WTC11 (cell line): ENCODE measurements around the gene TRAF3IP3. TPM values are rescaled to one million over a fixed set of nuclear protein-coding genes. Genes with fewer than 3 reads are reported as not detected.
"Not testable (repeated sequence)": the region's sequence is repeated elsewhere in the genome, so short reads cannot be mapped to it uniquely, and the experiment has no call there.

Experiments used
- ATAC-seq: fragments of 200-7000 bp; cut with Tn5 transposase; 2 replicates; pipeline ENCODE4 v1.10.0; 2021; ENCODE audit warnings: mild to moderate bottlenecking, moderate library complexity
- CTCF ChIA-PET: fragments of 300-600 bp; sonication (Branson Sonifier 250); formaldehyde crosslinking; loops from one replicate; lab custom pipeline; 2021; ENCODE audit warnings: antibody characterized with exemption; lab: Charles Lee
- POLR2A ChIA-PET: fragments of 350-600 bp; sonication (Branson Sonifier 250); formaldehyde crosslinking; loops from one replicate; lab custom pipeline; 2021; ENCODE audit warnings: antibody characterized with exemption; lab: Charles Lee
- DNase-seq: peaks from one replicate; pipeline ENCODE4 v3.0.0; 2021; ENCODE audit warnings: low spot score
- H3K27ac Mint-ChIP-seq: 2 replicates; pipeline ENCODE4 v1.8.0; 2021; ENCODE audit warnings: mixed read lengths
- H3K27me3 Mint-ChIP-seq: 2 replicates; pipeline ENCODE4 v1.8.0; 2021; ENCODE audit warnings: low read depth, mild to moderate bottlenecking, moderate library complexity, mixed read lengths
- H3K36me3 Mint-ChIP-seq: 2 replicates; pipeline ENCODE4 v1.8.0; 2021; ENCODE audit warnings: mixed read lengths
- H3K4me1 Mint-ChIP-seq: 2 replicates; pipeline ENCODE4 v1.8.0; 2022; ENCODE audit warnings: mixed read lengths
- H3K4me3 Mint-ChIP-seq: 2 replicates; pipeline ENCODE4 v1.8.0; 2021; ENCODE audit warnings: mild to moderate bottlenecking, moderate library complexity, mixed read lengths
- H3K9me3 Mint-ChIP-seq: 2 replicates; pipeline ENCODE4 v1.8.0; 2021; ENCODE audit warnings: mixed read lengths
- CBFB ChIP-seq: sonication (generic); formaldehyde crosslinking; IDR thresholded peaks from 2 replicates; pipeline ENCODE4 v1.8.1; 2022; ENCODE audit warnings: mild to moderate bottlenecking, low read depth, missing genetic modification reagents
- ELF4 ChIP-seq: sonication (generic); formaldehyde crosslinking; IDR thresholded peaks from 2 replicates; pipeline ENCODE4 v1.8.1; 2022; ENCODE audit warnings: low read depth, mild to moderate bottlenecking, moderate library complexity, missing genetic modification reagents
- EMX1 ChIP-seq: fragments of 250-450 bp; sonication (Bioruptor Pico); IDR thresholded peaks from 2 replicates; pipeline ENCODE4 v1.8.0; 2021; ENCODE audit warnings: mild to moderate bottlenecking
- FOXJ3 ChIP-seq: sonication (generic); formaldehyde crosslinking; IDR thresholded peaks from 2 replicates; pipeline ENCODE4 v1.9.0; 2021; ENCODE audit warnings: missing genetic modification reagents, mild to moderate bottlenecking, borderline replicate concordance
- IRF1 ChIP-seq: sonication (generic); formaldehyde crosslinking; IDR thresholded peaks from 2 replicates; pipeline ENCODE4 v1.8.0; 2023; ENCODE audit warnings: missing genetic modification reagents
- MAX ChIP-seq: sonication (generic); formaldehyde crosslinking; IDR thresholded peaks from 2 replicates; pipeline ENCODE4 v1.8.0; 2022; ENCODE audit warnings: mild to moderate bottlenecking, missing genetic modification reagents
- NFATC4 ChIP-seq: fragments of 250-450 bp; sonication (Bioruptor Pico); IDR thresholded peaks from 2 replicates; pipeline ENCODE4 v1.9.0; 2021; ENCODE audit warnings: mild to moderate bottlenecking
- NR1H2 ChIP-seq: sonication (generic); formaldehyde crosslinking; IDR thresholded peaks from 2 replicates; pipeline ENCODE4 v1.9.0; 2021; ENCODE audit warnings: mild to moderate bottlenecking, moderate library complexity, missing genetic modification reagents
- TEAD4 ChIP-seq: sonication (generic); formaldehyde crosslinking; IDR thresholded peaks from 2 replicates; pipeline ENCODE4 v1.8.0; 2022; ENCODE audit warnings: mild to moderate bottlenecking, missing genetic modification reagents
- ZNF425 ChIP-seq: fragments of 250-450 bp; sonication (Bioruptor Pico); conservative IDR thresholded peaks from 2 replicates; pipeline ENCODE4 v1.9.0; 2021; ENCODE audit warnings: mild to moderate bottlenecking
- total RNA-seq: library from RNA; stranded (reverse); gene quantifications from 3 replicates; pipeline ENCODE4 v1.2.3, GENCODE V29; 2021
- TF ChIP-seq, protein P1 (sequence below): fragments of 200-600 bp; IDR thresholded peaks from 2 replicates; pipeline ENCODE4 v1.8.0; 2022; ENCODE audit warnings: antibody characterized with exemption
- TF ChIP-seq, protein P2 (sequence below): sonication (generic); formaldehyde crosslinking; conservative IDR thresholded peaks from 2 replicates; pipeline ENCODE4 v1.8.1; 2022; ENCODE audit warnings: mild to moderate bottlenecking, missing genetic modification reagents
- TF ChIP-seq, protein P3 (sequence below): sonication (generic); formaldehyde crosslinking; IDR thresholded peaks from 2 replicates; pipeline ENCODE4 v1.8.0; 2022; ENCODE audit warnings: mild to moderate bottlenecking, missing genetic modification reagents
- TF ChIP-seq, protein P4 (sequence below): sonication (generic); formaldehyde crosslinking; IDR thresholded peaks from 2 replicates; pipeline ENCODE4 v1.8.1; 2023; ENCODE audit warnings: mild to moderate bottlenecking, missing genetic modification reagents, moderate library complexity
- TF ChIP-seq, protein P5 (sequence below): sonication (generic); formaldehyde crosslinking; IDR thresholded peaks from 2 replicates; pipeline ENCODE4 v1.8.1; 2022; ENCODE audit warnings: low read depth, missing genetic modification reagents, borderline replicate concordance

The TRAF3IP3 gene
- total RNA-seq, 1 experiment from 2014 or later, result 0.74 TPM

DNA sequence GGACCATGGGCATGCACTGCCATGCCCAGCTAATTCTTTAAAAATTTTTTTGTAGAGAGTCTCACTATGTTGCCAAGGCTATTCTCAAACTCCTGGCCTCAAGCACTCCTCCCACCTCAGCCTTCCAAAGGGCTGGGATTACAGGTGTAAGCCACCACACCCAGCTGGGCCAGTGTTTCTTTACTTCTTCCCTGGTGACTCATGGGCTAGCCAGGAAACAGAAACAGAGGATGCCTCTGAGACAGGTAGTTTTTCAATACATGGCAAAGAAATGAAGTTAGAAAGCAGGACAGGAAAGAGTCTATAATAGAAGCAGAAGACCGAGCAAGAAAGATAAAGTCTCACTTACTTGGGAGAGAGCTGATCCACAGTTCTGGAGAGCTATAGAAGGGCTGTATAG is 36.1 kb downstream of the TRAF3IP3 start (continued):
- TF ChIP-seq NR1H2 (CRISPR knock-in tag), result no peak

DNA sequence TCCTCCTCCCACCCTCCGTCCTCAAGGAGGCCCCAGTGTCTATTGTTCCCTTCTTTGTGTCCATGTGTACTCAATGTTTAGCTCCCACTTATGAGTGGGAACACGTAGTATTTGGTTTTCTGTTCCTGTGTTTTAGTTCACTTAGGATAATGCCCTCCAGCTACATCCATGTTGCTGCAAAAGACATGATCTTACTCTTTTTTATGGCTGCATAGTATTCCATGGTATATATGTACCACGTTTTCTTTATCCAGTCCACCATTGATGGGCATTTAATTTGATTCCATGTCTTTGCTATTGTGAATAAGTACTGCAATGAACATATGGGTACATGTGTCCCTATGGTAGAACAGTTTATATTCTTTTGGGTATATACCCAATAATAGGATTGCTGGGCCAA is 37.9 kb downstream of the TRAF3IP3 start:
- POLR2A ChIA-PET, H3K9me3 Mint-ChIP-seq, CTCF ChIA-PET, H3K4me3 Mint-ChIP-seq, H3K27me3 Mint-ChIP-seq, ATAC-seq, H3K27ac Mint-ChIP-seq, DNase-seq, H3K4me1 Mint-ChIP-seq: not testable (repeated sequence)
- peaks cover 44% of the 10 kb centered on the region for H3K36me3 Mint-ChIP-seq

- CTCF ChIA-PET, result interaction anchor here (0.7 to 0.9 kb wide), 3 partner anchors 13 to 25 kb away, joined by 3 to 4 read pairs (median 3); partner anchors contain the start of gene C1orf74
- DNase-seq (no peak), ATAC-seq (peak; percentile 92)
- H3K36me3 Mint-ChIP-seq, result peaks cover 20% of the 10 kb centered on the region
- no peaks in the 10 kb centered on the region for H3K4me1 Mint-ChIP-seq
- TF ChIP-seq TEAD4 (CRISPR knock-in tag) (no peak), ELF4 (no peak)
- TF ChIP-seq, protein P1, sequence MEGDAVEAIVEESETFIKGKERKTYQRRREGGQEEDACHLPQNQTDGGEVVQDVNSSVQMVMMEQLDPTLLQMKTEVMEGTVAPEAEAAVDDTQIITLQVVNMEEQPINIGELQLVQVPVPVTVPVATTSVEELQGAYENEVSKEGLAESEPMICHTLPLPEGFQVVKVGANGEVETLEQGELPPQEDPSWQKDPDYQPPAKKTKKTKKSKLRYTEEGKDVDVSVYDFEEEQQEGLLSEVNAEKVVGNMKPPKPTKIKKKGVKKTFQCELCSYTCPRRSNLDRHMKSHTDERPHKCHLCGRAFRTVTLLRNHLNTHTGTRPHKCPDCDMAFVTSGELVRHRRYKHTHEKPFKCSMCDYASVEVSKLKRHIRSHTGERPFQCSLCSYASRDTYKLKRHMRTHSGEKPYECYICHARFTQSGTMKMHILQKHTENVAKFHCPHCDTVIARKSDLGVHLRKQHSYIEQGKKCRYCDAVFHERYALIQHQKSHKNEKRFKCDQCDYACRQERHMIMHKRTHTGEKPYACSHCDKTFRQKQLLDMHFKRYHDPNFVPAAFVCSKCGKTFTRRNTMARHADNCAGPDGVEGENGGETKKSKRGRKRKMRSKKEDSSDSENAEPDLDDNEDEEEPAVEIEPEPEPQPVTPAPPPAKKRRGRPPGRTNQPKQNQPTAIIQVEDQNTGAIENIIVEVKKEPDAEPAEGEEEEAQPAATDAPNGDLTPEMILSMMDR, result no peak
- TF ChIP-seq, all 79 proteins: peak for 0
- H3K4me3 Mint-ChIP-seq, result no peak overlapping the region
- H3K27ac Mint-ChIP-seq, result no peak overlapping the region
- no peaks in the 10 kb centered on the region; the same call in 1 of the 2 replicates for H3K27me3 Mint-ChIP-seq
- H3K9me3 Mint-ChIP-seq, result 0 out of 2 replicates have a peak, but pooled peaks cover 7% of the 10 kb centered on the region
- POLR2A ChIA-PET, result no interaction called here
These were observed 42.3 kb downstream of the TRAF3IP3 start for GRCh38 chr1:209797978-209798639.

DNA sequence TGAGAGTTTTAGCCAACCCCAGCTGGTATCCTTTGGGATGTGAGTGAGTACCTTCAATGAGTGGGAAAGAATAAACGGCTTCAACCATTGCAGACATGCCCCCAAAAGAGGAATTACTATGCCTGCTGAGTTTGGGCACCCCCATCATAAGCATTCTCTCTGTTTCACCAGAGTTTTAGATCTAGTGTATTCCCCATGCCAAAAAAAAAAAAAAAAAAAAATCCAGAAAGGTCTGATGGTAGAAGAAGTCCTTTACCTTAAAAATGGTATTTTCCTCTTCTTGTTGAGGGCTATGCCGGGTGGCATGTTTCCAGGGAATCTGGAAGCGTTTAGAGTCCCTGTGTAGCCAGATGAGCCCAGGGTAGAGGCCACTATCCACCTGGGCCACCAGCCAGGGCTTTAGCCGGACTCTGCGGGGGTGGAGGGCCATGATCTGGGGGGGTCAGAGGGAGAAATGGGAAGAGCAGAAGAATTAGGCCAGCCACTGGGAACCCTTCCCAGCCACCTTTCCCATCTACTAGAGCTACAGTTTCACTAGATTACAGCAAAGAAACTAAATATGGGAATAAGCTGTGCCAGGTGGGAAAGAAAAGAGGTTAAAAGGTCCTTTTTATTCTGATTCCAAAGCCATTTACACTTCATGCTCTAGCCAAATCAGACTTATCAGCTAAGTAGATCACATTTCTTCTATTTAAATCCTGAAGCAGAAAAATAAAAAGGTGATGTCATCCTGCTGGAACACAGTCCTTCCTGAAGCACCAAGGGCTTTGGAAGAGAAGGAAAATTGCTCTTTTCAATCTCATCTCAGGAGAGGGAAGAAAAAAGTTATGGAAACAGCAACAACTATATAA is 45.4 kb downstream of the TRAF3IP3 start:
- POLR2A ChIA-PET, result no interaction called here
- no peak for ATAC-seq
- Mint-ChIP-seq H3K4me3 (no peak overlapping the region), H3K27ac (no peak overlapping the region), H3K9me3 (no peaks in the 10 kb centered on the region), H3K4me1 (peaks cover 8% of the 10 kb centered on the region), H3K36me3 (no peaks in the 10 kb centered on the region), H3K27me3 (no peaks in the 10 kb centered on the region; the same call in 1 of the 2 replicates)
- no peak for DNase-seq
- TF ChIP-seq MAX (no peak), FOXJ3 (CRISPR knock-in tag) (no peak), EMX1 (CRISPR knock-in tag) (no peak), CBFB (CRISPR knock-in tag) (no peak), IRF1 (CRISPR knock-in tag) (no peak), NFATC4 (CRISPR knock-in tag) (no peak), ZNF425 (CRISPR knock-in tag) (no peak)
- TF ChIP-seq, protein P2, sequence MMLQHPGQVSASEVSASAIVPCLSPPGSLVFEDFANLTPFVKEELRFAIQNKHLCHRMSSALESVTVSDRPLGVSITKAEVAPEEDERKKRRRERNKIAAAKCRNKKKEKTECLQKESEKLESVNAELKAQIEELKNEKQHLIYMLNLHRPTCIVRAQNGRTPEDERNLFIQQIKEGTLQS, result no peak
- TF ChIP-seq, protein P3, sequence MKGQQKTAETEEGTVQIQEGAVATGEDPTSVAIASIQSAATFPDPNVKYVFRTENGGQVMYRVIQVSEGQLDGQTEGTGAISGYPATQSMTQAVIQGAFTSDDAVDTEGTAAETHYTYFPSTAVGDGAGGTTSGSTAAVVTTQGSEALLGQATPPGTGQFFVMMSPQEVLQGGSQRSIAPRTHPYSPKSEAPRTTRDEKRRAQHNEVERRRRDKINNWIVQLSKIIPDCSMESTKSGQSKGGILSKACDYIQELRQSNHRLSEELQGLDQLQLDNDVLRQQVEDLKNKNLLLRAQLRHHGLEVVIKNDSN (CRISPR knock-in tag), result no peak
- TF ChIP-seq, protein P4, sequence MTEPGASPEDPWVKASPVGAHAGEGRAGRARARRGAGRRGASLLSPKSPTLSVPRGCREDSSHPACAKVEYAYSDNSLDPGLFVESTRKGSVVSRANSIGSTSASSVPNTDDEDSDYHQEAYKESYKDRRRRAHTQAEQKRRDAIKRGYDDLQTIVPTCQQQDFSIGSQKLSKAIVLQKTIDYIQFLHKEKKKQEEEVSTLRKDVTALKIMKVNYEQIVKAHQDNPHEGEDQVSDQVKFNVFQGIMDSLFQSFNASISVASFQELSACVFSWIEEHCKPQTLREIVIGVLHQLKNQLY (CRISPR knock-in tag), result no peak
- TF ChIP-seq, protein P5, sequence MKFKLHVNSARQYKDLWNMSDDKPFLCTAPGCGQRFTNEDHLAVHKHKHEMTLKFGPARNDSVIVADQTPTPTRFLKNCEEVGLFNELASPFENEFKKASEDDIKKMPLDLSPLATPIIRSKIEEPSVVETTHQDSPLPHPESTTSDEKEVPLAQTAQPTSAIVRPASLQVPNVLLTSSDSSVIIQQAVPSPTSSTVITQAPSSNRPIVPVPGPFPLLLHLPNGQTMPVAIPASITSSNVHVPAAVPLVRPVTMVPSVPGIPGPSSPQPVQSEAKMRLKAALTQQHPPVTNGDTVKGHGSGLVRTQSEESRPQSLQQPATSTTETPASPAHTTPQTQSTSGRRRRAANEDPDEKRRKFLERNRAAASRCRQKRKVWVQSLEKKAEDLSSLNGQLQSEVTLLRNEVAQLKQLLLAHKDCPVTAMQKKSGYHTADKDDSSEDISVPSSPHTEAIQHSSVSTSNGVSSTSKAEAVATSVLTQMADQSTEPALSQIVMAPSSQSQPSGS (CRISPR knock-in tag), result no peak
- CTCF ChIA-PET, result no interaction called here
